ENCODE data around the gene C19orf18.

DNA sequence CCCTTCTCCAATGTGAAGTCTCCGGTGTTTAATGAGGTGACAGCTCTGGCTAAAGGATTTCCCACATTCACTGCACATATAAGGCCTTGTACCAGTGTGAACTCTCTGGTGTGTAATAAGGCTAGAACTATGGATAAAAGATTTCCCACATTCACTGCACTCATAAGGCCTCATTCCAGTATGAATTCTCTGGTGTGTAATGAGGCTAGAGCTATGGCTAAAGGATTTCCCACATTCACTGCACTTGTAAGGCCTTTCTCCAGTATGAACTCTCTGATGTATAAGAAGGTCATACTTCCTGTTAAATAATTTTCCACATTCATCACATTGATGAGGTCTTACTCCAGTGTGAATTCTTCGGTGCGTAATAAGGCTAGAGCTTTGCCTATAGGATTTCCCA, 32.7 kb downstream of the C19orf18 start:
- TF ChIP-seq CTCF (IDR thresholded peaks at IDR 0.05): no peak
- no peak for TF ChIP-seq REST (IDR thresholded peaks at IDR 0.05; ENCODE audit: insufficient read depth in 1 of 2, low read depth in 2 of 2, low read length in 1 of 2)
- TF ChIP-seq POLR2AphosphoS5 (IDR thresholded peaks at IDR 0.05; ENCODE audit: low read depth, low read length): no peak
